NCI-H1105 treated with DMSO at 0.1 percent for 48 hours (cell line): ENCODE results near the gene SYT1.
"Not testable (repeated sequence)": the region's sequence is repeated elsewhere in the genome, so short reads cannot be mapped to it uniquely, and the experiment has no call there.

Experiments
- DNase-seq: peaks from one replicate; lab custom pipeline; 2025; lab: John Stamatoyannopoulos, UW

SYT1 gene

DNA sequence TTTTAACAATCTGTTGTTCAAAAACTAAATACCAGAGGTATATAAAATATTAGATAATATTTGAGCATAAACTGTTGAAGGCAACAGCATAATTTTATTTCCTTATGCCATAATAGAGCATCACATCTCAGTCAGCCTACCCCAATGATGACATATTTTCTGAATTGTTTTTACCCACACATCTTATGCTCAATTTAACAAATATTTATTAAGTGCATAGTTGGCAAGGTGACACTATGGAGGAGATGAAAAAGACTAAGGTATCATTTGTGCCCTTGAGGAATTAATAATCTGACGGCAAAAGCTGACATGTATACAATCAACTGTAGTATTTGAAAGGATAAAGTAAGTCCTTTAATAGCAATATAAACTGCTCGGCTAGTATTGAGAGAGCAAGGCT is 102.4 kb downstream of the SYT1 start:
- DNase-seq = no peak

- DNase-seq = no peak
Measured at GRCh38 chr12:78968226-78968625, 103.7 kb downstream of the SYT1 start.

GRCh38 chr12:78970041-78970440 is 105.5 kb downstream of the SYT1 start:
- no peak for DNase-seq

DNA sequence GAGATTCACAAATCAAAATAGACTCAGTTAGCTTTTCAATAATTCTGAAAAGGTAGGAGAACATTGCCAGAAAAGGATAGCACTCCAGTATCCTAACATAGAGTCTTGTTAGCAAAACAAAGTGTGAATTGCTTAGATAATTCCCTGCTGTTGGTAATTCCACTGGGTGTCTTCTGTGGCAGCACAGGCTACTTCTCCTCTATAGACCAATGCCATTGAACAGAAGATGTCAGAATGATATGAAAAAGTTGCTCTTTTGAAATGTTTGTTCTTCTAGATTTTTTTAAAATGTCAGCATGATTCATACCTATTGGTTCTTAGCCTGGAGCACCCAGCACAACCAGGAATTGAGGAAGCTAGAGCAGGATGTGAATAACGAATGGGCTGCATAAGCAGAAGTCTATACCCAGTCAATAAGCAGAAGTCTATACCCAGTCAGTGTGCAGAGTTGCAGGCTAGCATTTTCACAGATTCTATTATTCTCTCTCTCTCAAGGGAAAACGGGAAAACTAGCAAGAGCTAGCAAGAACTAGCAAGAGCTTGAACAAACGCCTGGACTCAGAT is 112.8 kb downstream of the SYT1 start:
- DNase-seq = no peak

GRCh38 chr12:78994168-78994791 is 129.7 kb downstream of the SYT1 start:
- DNase-seq = no peak

DNA sequence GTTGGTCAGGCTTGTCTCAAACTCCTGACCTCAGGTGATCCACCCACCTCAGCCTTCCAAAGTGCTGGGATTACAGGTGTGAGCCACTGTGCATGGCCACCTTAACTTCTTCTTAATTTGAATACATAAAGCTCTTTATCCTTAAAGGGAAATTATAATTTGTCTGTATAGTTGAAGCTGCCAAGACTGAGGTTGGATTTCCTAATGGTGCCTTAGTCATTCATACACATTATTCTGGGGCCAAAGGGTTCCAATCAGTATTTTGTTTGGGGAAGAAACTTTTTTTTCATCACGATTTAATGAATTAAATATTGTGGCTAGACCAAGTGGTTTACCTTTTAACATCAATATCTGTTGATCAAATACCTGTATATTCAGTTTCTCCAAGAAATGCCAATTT is 135.9 kb downstream of the SYT1 start:
- peak; percentile 10 for DNase-seq

GRCh38 chr12:79001404-79001803 is 136.8 kb downstream of the SYT1 start:
- peak; percentile 98 for DNase-seq

DNA sequence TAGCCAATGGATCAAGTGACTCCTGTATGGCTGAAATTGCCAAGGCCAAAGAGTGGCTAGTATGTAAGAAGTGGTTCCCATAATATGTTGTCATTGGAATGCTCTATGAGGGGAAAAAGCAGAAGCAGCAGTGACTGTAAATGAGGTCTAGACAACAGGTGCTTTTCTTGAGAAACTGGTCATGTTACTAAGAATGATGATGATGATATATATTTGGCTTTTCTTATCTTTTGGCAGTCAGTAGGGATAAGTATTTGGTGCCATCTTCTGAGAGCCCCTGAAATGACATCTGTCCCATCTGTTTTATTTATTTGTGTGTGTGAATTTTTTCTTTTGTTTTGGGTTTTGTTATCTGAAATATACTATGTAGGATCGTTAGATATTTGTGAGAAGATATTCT is 141.7 kb downstream of the SYT1 start:
- DNase-seq = no peak

- no peak for DNase-seq
Measured at GRCh38 chr12:79008591-79008990, 144.0 kb downstream of the SYT1 start.

DNA sequence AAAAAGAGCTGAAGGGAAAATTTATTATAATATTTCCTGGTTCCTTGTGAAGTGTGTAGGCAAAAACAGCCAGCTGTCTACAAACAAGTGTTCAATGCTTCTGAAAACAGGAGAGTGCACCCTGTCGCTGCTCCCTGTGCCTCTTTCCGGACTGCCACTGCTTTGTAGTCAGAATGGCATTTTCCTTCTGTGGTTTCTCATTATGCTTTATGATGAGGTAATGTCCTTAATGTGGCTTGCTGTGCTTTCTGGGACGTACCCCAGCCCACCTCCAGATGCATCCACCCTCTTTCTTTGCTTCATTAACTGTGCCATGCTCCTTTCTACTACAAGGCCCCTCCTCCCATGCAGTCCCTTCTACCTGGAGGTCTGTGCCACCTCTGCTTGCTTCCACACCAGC is 148.1 kb downstream of the SYT1 start:
- no peak for DNase-seq

GRCh38 chr12:79016181-79016580 is 151.6 kb downstream of the SYT1 start:
- peak; percentile 90 for DNase-seq

DNA sequence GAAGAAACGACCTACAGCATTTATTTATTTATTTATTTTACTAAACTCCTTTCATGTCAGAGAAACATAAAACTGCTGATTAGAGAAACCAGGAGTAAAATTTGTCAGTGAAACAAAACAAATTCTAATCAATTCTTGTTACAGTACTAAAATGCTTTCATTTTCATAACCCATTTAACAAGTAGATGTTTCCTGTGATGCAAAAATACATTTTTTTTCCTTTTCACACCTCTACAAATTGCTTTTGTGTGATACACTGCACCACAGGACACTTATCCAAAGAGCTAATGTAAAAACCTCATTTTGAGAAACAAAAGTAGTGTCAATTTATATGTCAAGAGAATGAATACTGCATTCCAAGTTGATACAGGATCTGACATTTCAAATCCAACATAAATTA is 155.1 kb downstream of the SYT1 start:
- no peak for DNase-seq

DNA sequence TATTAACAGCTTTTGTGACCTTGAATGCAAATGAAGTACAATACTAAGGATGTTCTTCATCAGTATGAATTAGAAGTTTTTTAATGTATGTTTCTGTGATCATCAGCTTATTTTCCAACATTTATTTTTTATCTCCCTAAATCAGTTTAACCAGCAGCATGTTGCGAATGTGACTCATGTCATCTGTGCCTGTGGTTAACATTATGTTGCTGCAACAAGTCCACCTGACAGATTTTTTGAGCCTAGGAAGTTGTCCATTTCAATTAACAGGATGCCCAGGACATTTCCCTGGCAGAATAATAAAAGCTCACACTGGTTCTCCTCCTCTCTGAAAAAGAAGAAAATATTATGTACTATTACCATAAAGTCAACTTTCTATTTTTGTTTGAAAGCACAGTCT is 155.5 kb downstream of the SYT1 start:
- DNase-seq = no peak

GRCh38 chr12:79021021-79021420 is 156.4 kb downstream of the SYT1 start:
- DNase-seq = no peak

DNA sequence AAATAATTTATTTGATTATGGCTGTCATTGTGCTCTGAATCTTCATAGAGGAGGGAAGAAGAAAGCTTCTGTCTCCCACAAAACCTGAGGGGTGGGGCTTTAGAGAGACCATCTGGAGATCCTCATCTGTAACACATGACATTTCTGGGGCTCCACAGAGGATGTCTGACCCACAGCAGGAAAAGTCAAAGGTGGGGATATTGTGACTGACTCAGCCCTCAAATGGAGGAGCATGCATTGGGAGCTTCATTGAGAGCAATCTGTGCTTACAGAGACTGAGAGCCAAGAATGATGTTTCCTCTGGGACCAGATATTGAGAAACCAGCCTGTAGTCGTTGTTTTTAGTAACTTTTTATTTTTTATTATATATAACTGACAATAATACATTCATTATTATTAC is 158.7 kb downstream of the SYT1 start:
- DNase-seq = no peak

GRCh38 chr12:79023784-79024183 is 159.2 kb downstream of the SYT1 start:
- no peak for DNase-seq

GRCh38 chr12:79033788-79034187 is 169.2 kb downstream of the SYT1 start:
- no peak for DNase-seq

DNA sequence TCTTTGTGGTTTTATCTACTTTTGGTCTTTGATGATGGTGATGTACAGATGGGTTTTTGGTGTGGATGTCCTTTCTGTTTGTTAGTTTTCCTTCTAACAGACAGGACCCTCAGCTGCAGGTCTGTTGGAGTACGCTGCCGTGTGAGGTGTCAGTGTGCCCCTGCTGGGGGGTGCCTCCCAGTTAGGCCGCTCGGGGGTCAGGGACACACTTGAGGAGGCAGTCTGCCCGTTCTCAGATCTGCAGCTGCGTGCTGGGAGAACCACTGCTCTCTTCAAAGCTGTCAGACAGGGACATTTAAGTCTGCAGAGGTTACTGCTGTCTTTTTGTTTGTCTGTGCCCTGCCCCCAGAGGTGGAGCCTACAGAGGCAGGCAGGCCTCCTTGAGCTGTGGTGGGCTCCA is 180.2 kb downstream of the SYT1 start:
- DNase-seq = not testable (repeated sequence)

DNA sequence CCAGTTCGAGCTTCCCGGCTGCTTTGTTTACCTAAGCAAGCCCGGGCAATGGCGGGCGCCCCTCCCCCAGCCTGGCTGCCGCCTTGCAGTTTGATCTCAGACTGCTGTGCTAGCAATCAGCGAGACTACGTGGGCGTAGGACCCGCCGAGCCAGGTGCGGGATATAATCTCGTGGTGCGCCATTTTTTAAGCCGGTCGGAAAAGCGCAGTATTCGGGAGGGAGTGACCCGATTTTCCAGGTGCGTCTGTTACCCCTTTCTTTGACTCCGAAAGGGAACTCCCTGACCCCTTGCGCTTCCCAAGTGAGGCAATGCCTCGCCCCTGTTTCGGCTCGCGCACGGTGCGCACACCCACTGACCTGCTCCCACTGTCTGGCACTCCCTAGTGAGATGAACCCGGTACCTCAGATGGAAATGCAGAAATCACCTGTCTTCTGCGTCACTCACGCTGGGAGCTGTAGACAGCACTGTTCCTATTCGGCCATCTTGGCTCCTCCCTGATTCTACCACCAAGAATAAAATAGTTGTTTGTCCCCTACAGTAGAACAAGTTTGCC is 180.7 kb downstream of the SYT1 start:
- not testable (repeated sequence) for DNase-seq

DNA sequence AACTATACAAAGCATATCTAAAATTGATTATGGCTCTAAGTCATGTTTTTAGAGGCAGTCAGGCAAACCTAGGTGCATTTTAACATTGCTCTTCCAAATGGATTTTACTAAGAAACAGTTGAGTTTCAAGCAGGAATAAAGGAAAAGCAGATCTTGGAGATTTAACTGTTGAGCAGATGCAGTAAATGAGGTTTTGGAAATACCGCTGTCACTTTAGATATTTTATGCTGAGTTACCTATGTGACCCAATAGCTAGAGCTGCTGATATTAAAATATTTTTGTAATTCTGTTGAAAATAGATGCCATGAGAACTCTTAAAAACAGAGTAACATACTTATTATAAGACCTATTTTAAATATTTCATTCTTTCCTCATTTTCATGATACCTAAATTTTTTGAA is 181.4 kb downstream of the SYT1 start:
- no peak for DNase-seq

- DNase-seq = no peak
Measured at GRCh38 chr12:79048962-79049361, 184.4 kb downstream of the SYT1 start.

GRCh38 chr12:79053394-79053793 is 188.8 kb downstream of the SYT1 start:
- no peak for DNase-seq

DNA sequence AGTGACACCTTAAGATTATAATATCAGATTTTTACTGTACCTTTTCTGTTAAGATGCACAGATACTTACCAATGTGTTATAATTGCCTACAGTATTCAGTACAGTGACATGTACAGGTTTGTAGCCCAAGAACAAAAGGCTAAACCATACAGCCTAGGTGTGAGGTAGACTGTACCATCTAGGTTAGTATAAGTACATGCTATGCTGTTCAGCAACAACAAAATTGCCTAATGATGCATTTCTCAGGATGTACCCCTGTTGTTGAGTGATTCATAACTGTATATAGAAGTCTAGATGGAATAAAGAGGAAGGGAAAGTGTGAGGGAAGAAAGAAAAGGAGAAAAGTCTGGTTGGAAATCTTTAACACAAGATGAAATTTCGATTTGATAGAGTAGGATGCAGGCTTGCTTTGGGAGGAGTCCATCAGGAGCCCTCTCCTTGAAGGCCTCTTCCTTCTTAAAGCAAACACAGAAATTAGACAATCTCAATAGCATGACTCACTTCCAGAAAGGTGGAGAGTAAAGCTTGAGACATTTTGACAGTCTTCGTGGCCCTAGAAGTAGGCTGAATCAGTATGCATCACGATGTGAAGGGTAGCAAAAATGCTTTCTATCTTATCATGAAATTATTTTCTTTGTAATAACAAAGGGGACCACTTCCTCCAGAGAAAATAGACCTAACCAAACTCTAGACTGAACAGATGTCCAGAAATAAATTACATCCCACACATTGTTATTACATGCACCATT is 191.5 kb downstream of the SYT1 start:
- DNase-seq = peak; percentile 38
